ENCODE measurements around the gene SLC26A9.

DNA sequence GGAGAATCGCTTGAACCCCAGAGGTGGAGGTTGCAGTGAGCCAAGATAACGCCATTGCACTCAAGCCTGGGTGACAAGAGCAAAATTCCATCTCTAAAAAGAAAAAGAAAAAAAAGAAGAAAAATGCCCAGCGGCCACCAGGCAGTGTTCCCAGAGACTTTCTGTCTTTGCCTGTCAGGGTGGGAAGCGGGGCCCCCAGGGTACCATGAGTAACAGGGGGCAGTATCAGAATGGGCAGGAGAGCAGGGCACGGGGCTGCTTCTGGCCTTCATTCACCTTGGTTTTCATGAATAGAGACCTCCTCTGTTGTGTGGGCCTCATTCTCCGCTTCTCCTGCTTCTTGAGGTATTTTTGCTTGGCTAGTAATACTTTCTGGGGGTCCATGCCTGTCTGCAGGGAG, 20.4 kb downstream of the SLC26A9 start:
- TF ChIP-seq, protein P1, sequence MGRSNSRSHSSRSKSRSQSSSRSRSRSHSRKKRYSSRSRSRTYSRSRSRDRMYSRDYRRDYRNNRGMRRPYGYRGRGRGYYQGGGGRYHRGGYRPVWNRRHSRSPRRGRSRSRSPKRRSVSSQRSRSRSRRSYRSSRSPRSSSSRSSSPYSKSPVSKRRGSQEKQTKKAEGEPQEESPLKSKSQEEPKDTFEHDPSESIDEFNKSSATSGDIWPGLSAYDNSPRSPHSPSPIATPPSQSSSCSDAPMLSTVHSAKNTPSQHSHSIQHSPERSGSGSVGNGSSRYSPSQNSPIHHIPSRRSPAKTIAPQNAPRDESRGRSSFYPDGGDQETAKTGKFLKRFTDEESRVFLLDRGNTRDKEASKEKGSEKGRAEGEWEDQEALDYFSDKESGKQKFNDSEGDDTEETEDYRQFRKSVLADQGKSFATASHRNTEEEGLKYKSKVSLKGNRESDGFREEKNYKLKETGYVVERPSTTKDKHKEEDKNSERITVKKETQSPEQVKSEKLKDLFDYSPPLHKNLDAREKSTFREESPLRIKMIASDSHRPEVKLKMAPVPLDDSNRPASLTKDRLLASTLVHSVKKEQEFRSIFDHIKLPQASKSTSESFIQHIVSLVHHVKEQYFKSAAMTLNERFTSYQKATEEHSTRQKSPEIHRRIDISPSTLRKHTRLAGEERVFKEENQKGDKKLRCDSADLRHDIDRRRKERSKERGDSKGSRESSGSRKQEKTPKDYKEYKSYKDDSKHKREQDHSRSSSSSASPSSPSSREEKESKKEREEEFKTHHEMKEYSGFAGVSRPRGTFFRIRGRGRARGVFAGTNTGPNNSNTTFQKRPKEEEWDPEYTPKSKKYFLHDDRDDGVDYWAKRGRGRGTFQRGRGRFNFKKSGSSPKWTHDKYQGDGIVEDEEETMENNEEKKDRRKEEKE (IDR thresholded peaks at IDR 0.05; ENCODE audit: borderline replicate concordance in 1 of 2, control insufficient read depth in 1 of 2, low read depth in 2 of 2, low read length in 1 of 2) = no peak
- no peak for TF ChIP-seq MIER1 (IDR thresholded peaks at IDR 0.05; ENCODE audit: low read depth)
- TF ChIP-seq, protein P2, sequence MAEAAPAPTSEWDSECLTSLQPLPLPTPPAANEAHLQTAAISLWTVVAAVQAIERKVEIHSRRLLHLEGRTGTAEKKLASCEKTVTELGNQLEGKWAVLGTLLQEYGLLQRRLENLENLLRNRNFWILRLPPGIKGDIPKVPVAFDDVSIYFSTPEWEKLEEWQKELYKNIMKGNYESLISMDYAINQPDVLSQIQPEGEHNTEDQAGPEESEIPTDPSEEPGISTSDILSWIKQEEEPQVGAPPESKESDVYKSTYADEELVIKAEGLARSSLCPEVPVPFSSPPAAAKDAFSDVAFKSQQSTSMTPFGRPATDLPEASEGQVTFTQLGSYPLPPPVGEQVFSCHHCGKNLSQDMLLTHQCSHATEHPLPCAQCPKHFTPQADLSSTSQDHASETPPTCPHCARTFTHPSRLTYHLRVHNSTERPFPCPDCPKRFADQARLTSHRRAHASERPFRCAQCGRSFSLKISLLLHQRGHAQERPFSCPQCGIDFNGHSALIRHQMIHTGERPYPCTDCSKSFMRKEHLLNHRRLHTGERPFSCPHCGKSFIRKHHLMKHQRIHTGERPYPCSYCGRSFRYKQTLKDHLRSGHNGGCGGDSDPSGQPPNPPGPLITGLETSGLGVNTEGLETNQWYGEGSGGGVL (CRISPR knock-in tag; IDR thresholded peaks at IDR 0.05) = no peak
- no peak for TF ChIP-seq ZNF184 (CRISPR knock-in tag; IDR thresholded peaks at IDR 0.05)
- TF ChIP-seq, protein P3, sequence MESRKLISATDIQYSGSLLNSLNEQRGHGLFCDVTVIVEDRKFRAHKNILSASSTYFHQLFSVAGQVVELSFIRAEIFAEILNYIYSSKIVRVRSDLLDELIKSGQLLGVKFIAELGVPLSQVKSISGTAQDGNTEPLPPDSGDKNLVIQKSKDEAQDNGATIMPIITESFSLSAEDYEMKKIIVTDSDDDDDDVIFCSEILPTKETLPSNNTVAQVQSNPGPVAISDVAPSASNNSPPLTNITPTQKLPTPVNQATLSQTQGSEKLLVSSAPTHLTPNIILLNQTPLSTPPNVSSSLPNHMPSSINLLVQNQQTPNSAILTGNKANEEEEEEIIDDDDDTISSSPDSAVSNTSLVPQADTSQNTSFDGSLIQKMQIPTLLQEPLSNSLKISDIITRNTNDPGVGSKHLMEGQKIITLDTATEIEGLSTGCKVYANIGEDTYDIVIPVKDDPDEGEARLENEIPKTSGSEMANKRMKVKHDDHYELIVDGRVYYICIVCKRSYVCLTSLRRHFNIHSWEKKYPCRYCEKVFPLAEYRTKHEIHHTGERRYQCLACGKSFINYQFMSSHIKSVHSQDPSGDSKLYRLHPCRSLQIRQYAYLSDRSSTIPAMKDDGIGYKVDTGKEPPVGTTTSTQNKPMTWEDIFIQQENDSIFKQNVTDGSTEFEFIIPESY (CRISPR knock-in tag; IDR thresholded peaks at IDR 0.05) = no peak
- TF ChIP-seq, protein P4, sequence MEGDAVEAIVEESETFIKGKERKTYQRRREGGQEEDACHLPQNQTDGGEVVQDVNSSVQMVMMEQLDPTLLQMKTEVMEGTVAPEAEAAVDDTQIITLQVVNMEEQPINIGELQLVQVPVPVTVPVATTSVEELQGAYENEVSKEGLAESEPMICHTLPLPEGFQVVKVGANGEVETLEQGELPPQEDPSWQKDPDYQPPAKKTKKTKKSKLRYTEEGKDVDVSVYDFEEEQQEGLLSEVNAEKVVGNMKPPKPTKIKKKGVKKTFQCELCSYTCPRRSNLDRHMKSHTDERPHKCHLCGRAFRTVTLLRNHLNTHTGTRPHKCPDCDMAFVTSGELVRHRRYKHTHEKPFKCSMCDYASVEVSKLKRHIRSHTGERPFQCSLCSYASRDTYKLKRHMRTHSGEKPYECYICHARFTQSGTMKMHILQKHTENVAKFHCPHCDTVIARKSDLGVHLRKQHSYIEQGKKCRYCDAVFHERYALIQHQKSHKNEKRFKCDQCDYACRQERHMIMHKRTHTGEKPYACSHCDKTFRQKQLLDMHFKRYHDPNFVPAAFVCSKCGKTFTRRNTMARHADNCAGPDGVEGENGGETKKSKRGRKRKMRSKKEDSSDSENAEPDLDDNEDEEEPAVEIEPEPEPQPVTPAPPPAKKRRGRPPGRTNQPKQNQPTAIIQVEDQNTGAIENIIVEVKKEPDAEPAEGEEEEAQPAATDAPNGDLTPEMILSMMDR (IDR thresholded peaks at IDR 0.05 in 2 of 3, conservative IDR thresholded peaks at IDR 0.05 in 1 of 3; ENCODE audit: insufficient read depth in 2 of 3, low read depth in 1 of 3, low read length in 3 of 3) = no peak
- TF ChIP-seq, protein P5, sequence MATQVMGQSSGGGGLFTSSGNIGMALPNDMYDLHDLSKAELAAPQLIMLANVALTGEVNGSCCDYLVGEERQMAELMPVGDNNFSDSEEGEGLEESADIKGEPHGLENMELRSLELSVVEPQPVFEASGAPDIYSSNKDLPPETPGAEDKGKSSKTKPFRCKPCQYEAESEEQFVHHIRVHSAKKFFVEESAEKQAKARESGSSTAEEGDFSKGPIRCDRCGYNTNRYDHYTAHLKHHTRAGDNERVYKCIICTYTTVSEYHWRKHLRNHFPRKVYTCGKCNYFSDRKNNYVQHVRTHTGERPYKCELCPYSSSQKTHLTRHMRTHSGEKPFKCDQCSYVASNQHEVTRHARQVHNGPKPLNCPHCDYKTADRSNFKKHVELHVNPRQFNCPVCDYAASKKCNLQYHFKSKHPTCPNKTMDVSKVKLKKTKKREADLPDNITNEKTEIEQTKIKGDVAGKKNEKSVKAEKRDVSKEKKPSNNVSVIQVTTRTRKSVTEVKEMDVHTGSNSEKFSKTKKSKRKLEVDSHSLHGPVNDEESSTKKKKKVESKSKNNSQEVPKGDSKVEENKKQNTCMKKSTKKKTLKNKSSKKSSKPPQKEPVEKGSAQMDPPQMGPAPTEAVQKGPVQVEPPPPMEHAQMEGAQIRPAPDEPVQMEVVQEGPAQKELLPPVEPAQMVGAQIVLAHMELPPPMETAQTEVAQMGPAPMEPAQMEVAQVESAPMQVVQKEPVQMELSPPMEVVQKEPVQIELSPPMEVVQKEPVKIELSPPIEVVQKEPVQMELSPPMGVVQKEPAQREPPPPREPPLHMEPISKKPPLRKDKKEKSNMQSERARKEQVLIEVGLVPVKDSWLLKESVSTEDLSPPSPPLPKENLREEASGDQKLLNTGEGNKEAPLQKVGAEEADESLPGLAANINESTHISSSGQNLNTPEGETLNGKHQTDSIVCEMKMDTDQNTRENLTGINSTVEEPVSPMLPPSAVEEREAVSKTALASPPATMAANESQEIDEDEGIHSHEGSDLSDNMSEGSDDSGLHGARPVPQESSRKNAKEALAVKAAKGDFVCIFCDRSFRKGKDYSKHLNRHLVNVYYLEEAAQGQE (IDR thresholded peaks at IDR 0.05; ENCODE audit: borderline replicate concordance) = no peak
- TF ChIP-seq, protein P5 (CRISPR knock-in tag; IDR thresholded peaks at IDR 0.05; ENCODE audit: low read depth) = no peak
- TF ChIP-seq PHB (CRISPR knock-in tag; IDR thresholded peaks at IDR 0.05) = no peak
- no peak for TF ChIP-seq JUNB (CRISPR knock-in tag; conservative IDR thresholded peaks at IDR 0.05)
- TF ChIP-seq EZH2 (IDR thresholded peaks at IDR 0.05; ENCODE audit: borderline replicate concordance, low read depth, low read length) = no peak
- no peak for TF ChIP-seq HDAC2 (IDR thresholded peaks at IDR 0.05)
- TF ChIP-seq SP1 (CRISPR knock-in tag; IDR thresholded peaks at IDR 0.05) = no peak
- TF ChIP-seq PHF20 (IDR thresholded peaks at IDR 0.05; ENCODE audit: partially characterized antibody) = no peak
